SJSA1 (cell line): Measurements from ENCODE around the gene TGM5. TPM values are rescaled to one million over a fixed set of nuclear protein-coding genes. Genes with fewer than 3 reads are reported as not detected.
"Not testable (repeated sequence)": the region's sequence is repeated elsewhere in the genome, so short reads cannot be mapped to it uniquely, and the experiment has no call there.

ENCODE experiments used
- DNase-seq, 2 experiments: peaks; one replicate each; pipeline ENCODE4 v3.0.0-alpha.2; 2015 to 2020; ENCODE audit warnings: low spot score in 2 of 2, low read depth in 1 of 2
- H3K27ac ChIP-seq: fragments of 250-450 bp; sonication (Bioruptor Pico); 2 replicates; pipeline ENCODE4 v1.5.1; 2020; ENCODE audit warnings: mild to moderate bottlenecking, moderate library complexity
- H3K27me3 ChIP-seq: fragments of 250-450 bp; sonication (Bioruptor Pico); replicated peaks from 2 replicates; pipeline ENCODE4 v1.5.1; 2020; ENCODE audit warnings: mild to moderate bottlenecking, moderate library complexity
- H3K36me3 ChIP-seq: fragments of 250-450 bp; sonication (Bioruptor Pico); 2 replicates; pipeline ENCODE4 v1.5.1; 2020; ENCODE audit warnings: mild to moderate bottlenecking
- H3K4me1 ChIP-seq: fragments of 250-450 bp; sonication (Bioruptor Pico); replicated peaks from 2 replicates; pipeline ENCODE4 v1.6.1; 2021; ENCODE audit warnings: mild to moderate bottlenecking
- H3K4me3 ChIP-seq: fragments of 250-450 bp; sonication (Bioruptor Pico); 2 replicates; pipeline ENCODE4 v1.5.1; 2020; ENCODE audit warnings: mild to moderate bottlenecking
- H3K9me3 ChIP-seq: fragments of 250-450 bp; sonication (Bioruptor Pico); replicated peaks from 2 replicates; pipeline ENCODE4 v1.5.1; 2020; ENCODE audit warnings: mild to moderate bottlenecking
- total RNA-seq: library from RNA; depleted of rRNA; stranded (reverse); fragments of >200 nt; shearing (Covaris generic); gene quantifications from 2 replicates; pipeline ENCODE4 v1.2.3, GENCODE V29; 2014; rRNA removed

Gene TGM5, protein sequence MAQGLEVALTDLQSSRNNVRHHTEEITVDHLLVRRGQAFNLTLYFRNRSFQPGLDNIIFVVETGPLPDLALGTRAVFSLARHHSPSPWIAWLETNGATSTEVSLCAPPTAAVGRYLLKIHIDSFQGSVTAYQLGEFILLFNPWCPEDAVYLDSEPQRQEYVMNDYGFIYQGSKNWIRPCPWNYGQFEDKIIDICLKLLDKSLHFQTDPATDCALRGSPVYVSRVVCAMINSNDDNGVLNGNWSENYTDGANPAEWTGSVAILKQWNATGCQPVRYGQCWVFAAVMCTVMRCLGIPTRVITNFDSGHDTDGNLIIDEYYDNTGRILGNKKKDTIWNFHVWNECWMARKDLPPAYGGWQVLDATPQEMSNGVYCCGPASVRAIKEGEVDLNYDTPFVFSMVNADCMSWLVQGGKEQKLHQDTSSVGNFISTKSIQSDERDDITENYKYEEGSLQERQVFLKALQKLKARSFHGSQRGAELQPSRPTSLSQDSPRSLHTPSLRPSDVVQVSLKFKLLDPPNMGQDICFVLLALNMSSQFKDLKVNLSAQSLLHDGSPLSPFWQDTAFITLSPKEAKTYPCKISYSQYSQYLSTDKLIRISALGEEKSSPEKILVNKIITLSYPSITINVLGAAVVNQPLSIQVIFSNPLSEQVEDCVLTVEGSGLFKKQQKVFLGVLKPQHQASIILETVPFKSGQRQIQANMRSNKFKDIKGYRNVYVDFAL
- 0.24 TPM in 1 of 2 replicates, not detected in the other for total RNA-seq

DNA sequence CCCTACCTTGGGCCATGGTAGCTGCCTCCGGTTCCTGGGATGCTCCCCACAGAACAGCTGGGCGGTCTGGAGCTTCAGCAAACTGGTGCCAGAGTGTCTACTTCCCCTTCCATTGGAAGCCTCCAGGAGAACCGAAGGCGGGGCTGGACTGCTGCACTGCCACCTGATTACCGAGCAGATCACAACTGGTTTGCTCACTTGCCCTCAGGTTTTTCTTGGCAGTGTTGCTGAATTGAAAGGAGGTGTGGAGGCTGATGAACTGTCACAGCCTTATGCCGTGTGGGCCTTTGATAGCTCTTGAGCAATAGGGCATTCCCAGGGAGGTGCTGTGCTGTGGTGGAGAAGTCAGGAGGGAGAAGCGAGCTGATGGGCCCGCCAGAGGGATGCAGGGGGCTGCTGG is at the start of gene TGM5:
Gene TGM5, minus strand, starts transcription at position 95 of the 400 bp plus-strand sequence. Its CDS starts 79 bp downstream, at position 16.
- Histone ChIP-seq H3K27me3 (peaks cover 9% of the 10 kb centered on the region), H3K4me3 (no peak within 1 kb of the TSS), H3K4me1 (no peaks in the 10 kb centered on the region), H3K36me3 (no peaks in the 10 kb centered on the region), H3K27ac (no peak within 1 kb of the TSS), H3K9me3 (no peaks in the 10 kb centered on the region)
- no peak for DNase-seq

DNA sequence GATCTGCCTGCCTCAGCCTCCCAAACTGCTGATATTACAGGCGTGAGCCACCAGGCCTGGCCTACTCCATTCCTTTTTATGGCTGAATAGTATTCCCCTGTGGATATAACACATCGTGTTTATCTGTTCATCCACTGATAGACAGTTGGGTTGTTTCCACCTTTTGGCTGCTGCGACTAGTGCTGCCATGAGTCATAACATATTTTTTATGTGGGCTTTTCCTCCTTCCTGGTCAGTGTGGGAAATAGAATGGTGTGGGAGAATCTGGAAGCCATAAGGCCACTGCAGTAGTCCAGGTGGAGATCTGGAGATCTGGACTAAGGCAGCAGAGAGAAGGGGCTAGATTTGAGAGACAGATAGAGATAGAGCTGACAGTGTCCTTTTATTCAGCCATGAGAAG is 47.4 kb upstream of the TGM5 start:
- Histone ChIP-seq H3K9me3 (no peaks in the 10 kb centered on the region), H3K36me3 (no peaks in the 10 kb centered on the region), H3K27ac (no peak overlapping the region), H3K27me3 (peaks cover 8% of the 10 kb centered on the region; the same call in 1 of the 2 replicates), H3K4me3 (no peak overlapping the region), H3K4me1 (peaks cover 20% of the 10 kb centered on the region)
- DNase-seq, result no peak

DNA sequence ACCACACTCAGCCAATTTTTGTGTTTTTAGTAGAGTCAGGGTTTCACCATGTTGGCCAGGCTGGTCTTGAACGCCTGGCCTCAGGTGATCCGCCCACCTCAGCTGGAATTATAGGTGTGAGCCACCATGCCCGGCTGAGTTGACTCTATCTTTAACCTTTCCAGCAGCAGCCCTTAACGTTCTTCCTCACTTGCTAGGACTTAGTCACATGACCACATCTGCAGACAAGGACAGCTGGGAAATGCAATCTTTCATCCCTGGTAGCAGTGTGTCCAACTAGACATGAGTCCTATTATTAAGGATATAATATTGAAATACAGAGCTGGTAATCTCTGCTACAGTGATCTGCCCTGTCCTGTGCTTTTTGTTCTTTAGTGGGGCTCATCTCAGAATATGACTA is 45.6 kb upstream of the TGM5 start:
- no peak overlapping the region for H3K27ac ChIP-seq
- no peaks in the 10 kb centered on the region for H3K36me3 ChIP-seq
- H3K4me3 ChIP-seq, result no peak overlapping the region
- DNase-seq, result no peak
- H3K4me1 ChIP-seq, result peaks cover 12% of the 10 kb centered on the region
- H3K9me3 ChIP-seq, result no peaks in the 10 kb centered on the region
- peaks cover 16% of the 10 kb centered on the region for H3K27me3 ChIP-seq

DNA sequence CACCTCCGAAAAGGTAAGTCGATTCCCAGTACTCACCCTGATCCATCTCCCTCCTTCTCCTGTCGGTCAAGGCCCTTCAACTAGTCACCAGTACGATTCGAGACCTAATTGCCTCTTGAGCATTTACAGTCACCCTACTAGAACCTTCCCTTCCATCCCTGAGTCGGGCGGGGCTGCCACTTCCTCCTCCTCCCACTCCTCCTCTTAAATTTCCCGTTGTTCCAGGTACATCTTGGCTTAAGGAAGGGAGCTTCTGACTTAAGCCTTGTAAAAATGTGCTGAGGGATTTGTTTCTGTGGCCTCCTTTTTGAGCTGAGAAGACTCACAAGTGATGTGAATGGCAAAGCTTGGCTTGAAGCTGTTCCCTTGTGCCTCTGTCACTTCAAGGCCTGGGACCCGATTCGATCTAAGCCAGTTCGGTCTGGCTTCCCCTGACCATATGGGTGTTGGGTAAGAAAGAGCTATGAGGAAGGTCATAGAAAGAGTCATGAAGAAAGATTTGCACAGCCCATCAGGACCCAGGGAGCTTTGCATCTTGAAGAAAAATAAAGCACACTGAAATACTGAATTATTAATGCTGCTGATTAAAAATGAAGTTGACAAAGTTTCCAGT is 35.6 kb upstream of the TGM5 start, which contains the start of gene TGM7:
Gene TGM7, minus strand, starts transcription at position 51 of the 613 bp plus-strand sequence.
- no peak within 1 kb of the TSS for H3K4me3 ChIP-seq
- no peaks in the 10 kb centered on the region for H3K36me3 ChIP-seq
- peaks cover 5% of the 10 kb centered on the region for H3K27me3 ChIP-seq

DNA sequence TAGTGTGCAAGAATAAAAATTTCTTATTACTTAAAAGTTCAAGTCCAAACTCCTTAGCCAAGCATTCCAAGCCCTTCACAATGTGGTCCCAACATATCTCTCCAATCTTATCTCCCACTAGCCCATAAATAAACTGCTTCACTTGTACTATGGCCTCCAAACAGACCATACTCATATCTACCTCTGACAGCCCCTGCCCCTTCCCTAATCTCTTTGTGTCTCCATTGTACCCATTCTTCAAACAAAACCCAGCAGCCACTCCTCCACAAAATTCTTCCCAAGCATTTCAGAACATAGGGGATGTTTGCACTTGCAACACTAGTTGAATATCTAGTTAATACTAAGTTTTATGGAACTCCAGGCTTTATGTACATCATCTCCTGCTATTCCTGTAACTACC is 33.2 kb upstream of the TGM5 start:
- H3K4me1 ChIP-seq, result peaks cover 4% of the 10 kb centered on the region; the same call in 1 of the 2 replicates
- no peaks in the 10 kb centered on the region for H3K36me3 ChIP-seq
- H3K27ac ChIP-seq, result no peak overlapping the region
- peaks cover 5% of the 10 kb centered on the region; the same call in 1 of the 2 replicates for H3K27me3 ChIP-seq
- no peak for DNase-seq
- no peaks in the 10 kb centered on the region for H3K9me3 ChIP-seq
- H3K4me3 ChIP-seq, result no peak overlapping the region

More for the DNA sequence above, 35.6 kb upstream of the TGM5 start, which contains the start of gene TGM7:
- Histone ChIP-seq H3K9me3 (no peaks in the 10 kb centered on the region), H3K27ac (no peak within 1 kb of the TSS), H3K4me1 (peaks cover 4% of the 10 kb centered on the region; the same call in 1 of the 2 replicates)
- no peak for DNase-seq

DNA sequence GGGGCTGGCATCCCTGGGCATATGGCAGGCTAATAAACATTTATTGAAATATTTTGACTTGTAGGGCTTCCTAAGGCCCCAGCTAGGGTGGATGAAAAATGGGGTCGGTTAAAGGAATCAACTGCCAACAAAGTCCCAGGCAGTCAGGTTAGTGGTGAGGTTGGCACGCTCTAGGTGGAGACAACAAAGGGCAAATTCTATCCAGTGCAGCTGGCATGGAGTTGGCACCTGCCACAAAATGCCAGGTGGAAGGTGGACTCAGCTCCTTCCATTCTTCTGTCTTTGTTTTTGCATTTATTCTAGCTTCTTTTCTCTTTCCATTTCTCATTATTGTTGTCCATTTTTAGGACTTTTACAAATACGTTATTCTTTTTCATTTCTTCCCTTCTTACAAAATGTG is 32.7 kb upstream of the TGM5 start:
- H3K4me3 ChIP-seq, result no peak overlapping the region
- no peaks in the 10 kb centered on the region for H3K36me3 ChIP-seq
- no peak for DNase-seq
- H3K9me3 ChIP-seq, result no peaks in the 10 kb centered on the region
- peaks cover 5% of the 10 kb centered on the region; the same call in 1 of the 2 replicates for H3K27me3 ChIP-seq
- H3K4me1 ChIP-seq, result peaks cover 4% of the 10 kb centered on the region; the same call in 1 of the 2 replicates
- no peak overlapping the region for H3K27ac ChIP-seq

DNA sequence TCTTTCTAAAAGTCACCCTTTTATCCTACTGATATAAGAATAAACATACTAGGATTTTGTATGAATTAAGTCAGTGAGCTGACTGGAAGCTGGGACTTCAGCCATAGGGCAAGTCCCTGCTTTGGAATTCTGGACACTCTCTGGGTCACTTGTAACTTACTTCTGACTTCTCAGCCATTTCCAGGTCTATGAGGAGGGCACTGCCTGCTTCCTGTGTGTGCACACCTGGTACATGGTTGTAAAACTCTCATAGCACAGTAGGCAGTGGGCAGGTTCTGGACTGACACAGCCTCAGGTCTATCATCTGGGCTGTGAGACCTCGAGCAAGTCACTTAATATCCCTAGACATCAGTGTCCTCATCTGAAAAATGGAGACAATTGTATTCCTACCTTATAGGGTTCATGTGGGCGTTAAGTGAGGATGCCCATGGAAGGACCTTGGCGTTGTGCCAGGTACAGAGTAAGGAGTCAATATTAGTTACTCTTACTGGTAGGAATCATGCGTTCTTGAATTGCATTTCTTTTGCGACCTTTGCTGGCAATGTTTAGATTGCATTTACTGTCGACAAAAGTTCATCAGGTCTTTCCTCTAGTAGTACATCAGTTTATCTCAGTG is 27.5 kb upstream of the TGM5 start:
- Histone ChIP-seq H3K9me3 (no peaks in the 10 kb centered on the region), H3K4me1 (no peaks in the 10 kb centered on the region), H3K4me3 (no peak overlapping the region), H3K27ac (no peak overlapping the region), H3K36me3 (no peaks in the 10 kb centered on the region), H3K27me3 (peaks cover 15% of the 10 kb centered on the region)
- no peak for DNase-seq

DNA sequence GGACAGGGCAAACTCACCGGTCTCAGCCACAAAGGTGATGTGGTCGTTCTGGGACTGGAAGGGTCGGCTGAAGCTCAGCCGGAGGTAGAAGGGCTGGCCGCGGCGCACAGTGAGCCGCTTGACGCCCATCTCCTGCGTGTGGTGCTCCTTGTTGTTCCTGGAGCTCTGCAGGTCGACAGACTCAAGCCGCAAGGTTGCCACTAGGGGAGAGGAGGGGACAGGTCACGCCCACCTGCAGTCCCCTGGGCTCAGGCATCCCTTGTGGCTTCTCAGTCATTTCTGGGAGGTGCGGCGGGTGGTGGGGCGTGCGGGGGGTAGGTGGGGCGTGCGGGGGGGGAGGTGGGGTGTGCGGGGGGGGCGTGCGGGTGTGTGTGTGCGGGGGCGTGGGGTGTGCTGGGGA is 26.7 kb upstream of the TGM5 start:
- no peaks in the 10 kb centered on the region for H3K9me3 ChIP-seq
- H3K27me3 ChIP-seq, result peaks cover 15% of the 10 kb centered on the region
- DNase-seq, result no peak
- H3K4me1 ChIP-seq, result no peaks in the 10 kb centered on the region
- H3K27ac ChIP-seq, result no peak overlapping the region
- no peaks in the 10 kb centered on the region for H3K36me3 ChIP-seq
- H3K4me3 ChIP-seq, result no peak overlapping the region

DNA sequence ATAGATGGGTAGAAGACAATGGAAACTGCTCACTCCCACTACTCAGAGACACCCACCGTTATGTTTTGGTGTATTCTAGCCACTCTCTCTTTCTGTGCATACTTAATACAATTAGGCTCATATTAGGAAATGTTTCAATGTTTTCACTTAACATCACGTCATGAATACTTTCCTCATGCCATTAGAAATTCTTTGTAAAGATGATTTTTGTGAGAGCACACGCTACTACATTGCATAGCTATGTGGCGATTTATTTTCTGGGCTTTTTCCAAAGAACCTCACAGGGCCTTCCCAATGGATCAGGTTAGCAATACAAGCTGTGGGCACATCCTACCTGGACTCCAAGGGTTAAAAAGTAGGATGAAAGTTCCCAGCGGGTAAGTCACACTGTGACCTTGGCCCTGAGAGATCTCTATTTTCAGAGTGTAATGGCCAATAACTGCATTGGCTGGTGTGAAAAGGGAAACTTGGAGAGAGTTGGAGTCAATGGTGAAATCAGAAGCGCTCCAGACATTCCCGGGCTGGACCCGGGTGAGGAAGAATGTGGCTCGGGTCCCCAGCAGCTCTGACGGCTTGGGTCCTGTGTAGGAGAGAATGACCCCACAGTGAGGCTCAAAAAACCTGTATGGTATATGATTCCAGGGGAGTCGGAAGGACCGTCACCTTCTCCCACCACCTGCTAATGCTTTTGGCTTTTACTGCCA is 25.8 kb upstream of the TGM5 start:
- DNase-seq, result no peak
- H3K27ac ChIP-seq, result no peak overlapping the region
- no peaks in the 10 kb centered on the region for H3K36me3 ChIP-seq
- H3K9me3 ChIP-seq, result no peaks in the 10 kb centered on the region
- H3K4me3 ChIP-seq, result no peak overlapping the region
- no peaks in the 10 kb centered on the region for H3K4me1 ChIP-seq
- H3K27me3 ChIP-seq, result peaks cover 15% of the 10 kb centered on the region

DNA sequence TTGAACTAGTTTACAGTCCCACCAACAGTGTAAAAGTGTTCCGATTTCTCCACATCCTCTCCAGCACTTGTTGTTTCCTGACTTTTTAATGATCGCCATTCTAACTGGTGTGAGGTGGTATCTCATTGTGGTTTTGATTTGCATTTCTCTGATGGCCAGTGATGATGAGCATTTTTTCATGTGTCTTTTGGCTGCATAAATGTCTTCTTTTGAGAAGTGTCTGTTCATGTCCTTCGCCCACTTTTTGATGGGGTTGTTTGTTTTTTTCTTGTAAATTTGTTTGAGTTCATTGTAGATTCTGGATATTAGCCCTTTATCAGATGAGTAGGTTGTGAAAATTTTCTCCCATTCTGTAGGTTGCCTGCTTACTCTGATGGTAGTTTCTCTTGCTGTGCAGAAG is 22.9 kb upstream of the TGM5 start:
- H3K27me3 ChIP-seq, result peaks cover 15% of the 10 kb centered on the region
- H3K9me3 ChIP-seq, DNase-seq: not testable (repeated sequence)

DNA sequence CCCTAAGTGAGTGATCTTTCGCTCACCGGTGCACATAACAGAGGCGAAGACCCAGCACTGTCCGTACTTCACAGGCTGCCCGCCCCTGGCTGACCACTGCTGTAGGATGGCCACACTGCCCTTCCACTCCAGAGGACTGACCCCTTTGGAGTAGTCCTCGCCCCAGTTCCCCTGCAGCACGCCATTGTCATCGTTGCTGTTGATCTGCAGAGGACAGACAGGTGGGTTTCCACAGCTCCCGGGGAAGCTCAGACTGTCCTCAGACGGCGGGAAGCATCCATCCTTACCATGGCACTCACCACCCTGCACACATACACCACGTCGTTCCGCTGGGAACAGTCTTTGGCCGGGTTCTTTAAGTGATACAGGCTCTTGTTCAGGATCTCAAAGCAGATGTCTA is 20.5 kb upstream of the TGM5 start:
- Histone ChIP-seq H3K4me3 (no peak overlapping the region), H3K36me3 (no peaks in the 10 kb centered on the region), H3K27ac (no peak overlapping the region), H3K4me1 (peaks cover 8% of the 10 kb centered on the region), H3K9me3 (no peaks in the 10 kb centered on the region), H3K27me3 (peaks cover 4% of the 10 kb centered on the region)
- no peak for DNase-seq

More for the DNA sequence above, 22.9 kb upstream of the TGM5 start:
- H3K36me3 ChIP-seq, H3K4me1 ChIP-seq, H3K4me3 ChIP-seq, H3K27ac ChIP-seq: not testable (repeated sequence)

DNA sequence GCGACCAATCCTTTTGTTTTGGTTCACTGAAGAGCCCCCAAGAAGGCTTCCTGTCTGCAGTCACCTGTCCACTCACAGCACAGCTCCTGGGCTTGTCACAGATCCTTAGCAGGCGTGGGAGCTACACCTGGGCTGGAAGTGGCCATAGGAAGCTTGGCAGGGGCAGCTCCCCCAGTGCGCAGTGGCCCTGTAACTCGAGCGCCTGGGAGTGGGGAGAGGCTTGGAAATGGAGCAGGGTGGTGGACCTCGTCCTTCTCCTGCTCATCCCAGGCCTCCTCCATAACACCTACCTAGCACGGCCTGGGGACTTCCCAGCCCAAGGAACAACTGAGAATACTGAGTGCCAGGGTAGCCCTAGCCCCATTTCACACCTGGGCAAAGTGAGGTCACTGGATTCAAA is 19.3 kb upstream of the TGM5 start:
- DNase-seq, result no peak
- H3K4me3 ChIP-seq, result no peak overlapping the region
- H3K27me3 ChIP-seq, result no peaks in the 10 kb centered on the region; the same call in 1 of the 2 replicates
- H3K36me3 ChIP-seq, result no peaks in the 10 kb centered on the region
- no peak overlapping the region for H3K27ac ChIP-seq
- no peaks in the 10 kb centered on the region for H3K9me3 ChIP-seq
- peaks cover 8% of the 10 kb centered on the region for H3K4me1 ChIP-seq

DNA sequence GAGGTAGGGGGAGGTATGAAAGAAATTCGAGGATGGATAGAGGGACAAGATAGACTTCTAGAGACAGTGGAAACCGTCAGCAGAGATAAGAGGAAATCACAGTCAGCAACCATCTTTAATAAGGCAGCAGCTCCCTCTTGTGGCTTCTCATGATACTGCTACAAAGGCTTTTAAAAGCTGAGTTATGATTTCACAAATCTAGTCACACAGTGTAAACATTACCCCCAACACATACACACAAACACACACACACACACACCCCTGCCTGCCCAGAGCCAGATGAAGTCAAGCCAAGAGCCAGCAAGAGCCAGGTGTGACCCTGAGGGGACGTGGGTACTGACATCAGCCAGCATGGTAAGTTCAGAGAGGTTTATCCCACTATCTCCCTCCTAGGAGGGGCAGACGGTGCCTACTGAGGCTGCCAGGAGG is 18.9 kb upstream of the TGM5 start:
- Histone ChIP-seq H3K27ac (no peak overlapping the region), H3K4me3 (no peak overlapping the region), H3K9me3 (no peaks in the 10 kb centered on the region), H3K4me1 (peaks cover 8% of the 10 kb centered on the region), H3K27me3 (no peaks in the 10 kb centered on the region; the same call in 1 of the 2 replicates), H3K36me3 (no peaks in the 10 kb centered on the region)
- peak in 1 of 2 experiments; percentile 68 for DNase-seq
